ENCODE data around the gene INSYN2A. TPM values are rescaled to one million over a fixed set of nuclear protein-coding genes. Genes with fewer than 3 reads are reported as not detected.

Gene INSYN2A
- total RNA-seq, 1 experiment from 2014 or later, result 0.07 TPM

GRCh38 chr10:127227663-127228062 lies 31.3 kb upstream of the INSYN2A start:
- ChIA-PET POLR2A (no interaction called here), CTCF (no interaction called here)
- Mint-ChIP-seq H3K4me1 (ENCODE audit: insufficient read depth, unreplicated experiment) (no peaks in the 10 kb centered on the region), H3K4me3 (ENCODE audit: unreplicated experiment) (no peak overlapping the region), H3K27me3 (ENCODE audit: insufficient read depth, unreplicated experiment) (no peaks in the 10 kb centered on the region), H3K36me3 (ENCODE audit: insufficient read depth, unreplicated experiment) (peaks cover 2% of the 10 kb centered on the region), H3K9me3 (ENCODE audit: unreplicated experiment) (no peaks in the 10 kb centered on the region), H3K27ac (ENCODE audit: low read depth, unreplicated experiment) (no peak overlapping the region)
- TF ChIP-seq CTCF (IDR thresholded peaks at IDR 0.05; ENCODE audit: unreplicated experiment), result no peak
- DNase-seq (ENCODE audit: unreplicated experiment), result no peak
- intact Hi-C loops (cut with micrococcal nuclease), result no loop called here
- no TSS peak for BruUV-seq (replicated peaks)

GRCh38 chr10:127227027-127227426 lies 30.6 kb upstream of the INSYN2A start:
- no peaks in the 10 kb centered on the region for H3K4me1 Mint-ChIP-seq (ENCODE audit: insufficient read depth, unreplicated experiment)
- CTCF ChIA-PET, result no interaction called here

GRCh38 chr10:127221281-127221680 lies 24.9 kb upstream of the INSYN2A start:
- Mint-ChIP-seq H3K4me1 (ENCODE audit: insufficient read depth, unreplicated experiment) (peaks cover 8% of the 10 kb centered on the region), H3K27ac (ENCODE audit: low read depth, unreplicated experiment) (no peak overlapping the region), H3K4me3 (ENCODE audit: unreplicated experiment) (no peak overlapping the region), H3K27me3 (ENCODE audit: insufficient read depth, unreplicated experiment) (no peaks in the 10 kb centered on the region), H3K9me3 (ENCODE audit: unreplicated experiment) (no peaks in the 10 kb centered on the region), H3K36me3 (ENCODE audit: insufficient read depth, unreplicated experiment) (peaks cover 8% of the 10 kb centered on the region)
- no peak for TF ChIP-seq CTCF (IDR thresholded peaks at IDR 0.05; ENCODE audit: unreplicated experiment)
- no TSS peak for BruUV-seq (replicated peaks)
- POLR2A ChIA-PET, result no interaction called here
- CTCF ChIA-PET, result no interaction called here
- no peak for DNase-seq (ENCODE audit: unreplicated experiment)
- intact Hi-C loops (cut with micrococcal nuclease), result no loop called here

More at GRCh38 chr10:127227027-127227426, 30.6 kb upstream of the INSYN2A start:
- DNase-seq (ENCODE audit: unreplicated experiment), result no peak
- no peak overlapping the region for H3K27ac Mint-ChIP-seq (ENCODE audit: low read depth, unreplicated experiment)
- POLR2A ChIA-PET, result no interaction called here
- no peaks in the 10 kb centered on the region for H3K9me3 Mint-ChIP-seq (ENCODE audit: unreplicated experiment)
- TF ChIP-seq CTCF (IDR thresholded peaks at IDR 0.05; ENCODE audit: unreplicated experiment), result no peak
- H3K4me3 Mint-ChIP-seq (ENCODE audit: unreplicated experiment), result no peak overlapping the region
- H3K27me3 Mint-ChIP-seq (ENCODE audit: insufficient read depth, unreplicated experiment), result no peaks in the 10 kb centered on the region
- peaks cover 8% of the 10 kb centered on the region for H3K36me3 Mint-ChIP-seq (ENCODE audit: insufficient read depth, unreplicated experiment)
- intact Hi-C loops (cut with micrococcal nuclease), result no loop called here
- BruUV-seq (replicated peaks), result no TSS peak

GRCh38 chr10:127218658-127219057 lies 22.3 kb upstream of the INSYN2A start:
- intact Hi-C loops (cut with micrococcal nuclease), result no loop called here
- no peaks in the 10 kb centered on the region for H3K27me3 Mint-ChIP-seq (ENCODE audit: insufficient read depth, unreplicated experiment)
- H3K27ac Mint-ChIP-seq (ENCODE audit: low read depth, unreplicated experiment), result no peak overlapping the region
- TF ChIP-seq CTCF (IDR thresholded peaks at IDR 0.05; ENCODE audit: unreplicated experiment), result no peak
- peaks cover 8% of the 10 kb centered on the region for H3K36me3 Mint-ChIP-seq (ENCODE audit: insufficient read depth, unreplicated experiment)
- DNase-seq (ENCODE audit: unreplicated experiment), result no peak
- H3K4me3 Mint-ChIP-seq (ENCODE audit: unreplicated experiment), result no peak overlapping the region
- BruUV-seq (replicated peaks), result no TSS peak
- POLR2A ChIA-PET, result no interaction called here
- H3K9me3 Mint-ChIP-seq (ENCODE audit: unreplicated experiment), result no peaks in the 10 kb centered on the region
- CTCF ChIA-PET, result no interaction called here
- H3K4me1 Mint-ChIP-seq (ENCODE audit: insufficient read depth, unreplicated experiment), result peaks cover 10% of the 10 kb centered on the region
